GM18909 (cell line): ENCODE results near the gene KASH5.
"Not testable (repeated sequence)": the region's sequence is repeated elsewhere in the genome, so short reads cannot be mapped to it uniquely, and the experiment has no call there.

ENCODE experiments used
- ATAC-seq: cut with Tn5 transposase; IDR thresholded peaks from one replicate; pipeline ENCODE4 v1.9.1; 2021; ENCODE audit warnings: mild to moderate bottlenecking; ENCODE audit not compliant: unreplicated experiment, poor library complexity

Gene KASH5

GRCh38 chr19:49433240-49433901 lies 45.3 kb downstream of the KASH5 start:
- no peak for ATAC-seq

GRCh38 chr19:49434907-49435583 lies 47.0 kb downstream of the KASH5 start:
- no peak for ATAC-seq

- ATAC-seq, result no peak
Measured at GRCh38 chr19:49435670-49436069, 47.6 kb downstream of the KASH5 start.

- no peak for ATAC-seq
Measured at GRCh38 chr19:49436381-49437017, 48.5 kb downstream of the KASH5 start.

- ATAC-seq, result no peak
Measured at GRCh38 chr19:49437231-49437630, 49.2 kb downstream of the KASH5 start.

GRCh38 chr19:49438261-49438660 lies 50.2 kb downstream of the KASH5 start:
- ATAC-seq, result no peak

- ATAC-seq, result no peak
Measured at GRCh38 chr19:49439836-49440235, 51.8 kb downstream of the KASH5 start.

- no peak for ATAC-seq
Measured at GRCh38 chr19:49440439-49441209, 52.6 kb downstream of the KASH5 start.

GRCh38 chr19:49441210-49441959 lies 53.3 kb downstream of the KASH5 start, which contains the start of gene SLC17A7:
Gene SLC17A7, minus strand, starts transcription at chr19:49441527. Its CDS starts 148 bp downstream, at chr19:49441379.
- ATAC-seq, result no peak

GRCh38 chr19:49441960-49442350 lies 53.9 kb downstream of the KASH5 start:
- ATAC-seq, result no peak

GRCh38 chr19:49442354-49442753 lies 54.3 kb downstream of the KASH5 start:
- ATAC-seq, result no peak

GRCh38 chr19:49442771-49443365 lies 54.8 kb downstream of the KASH5 start:
- ATAC-seq, result peak; percentile 17

GRCh38 chr19:49443366-49444099 lies 55.5 kb downstream of the KASH5 start:
- peak; percentile 77 for ATAC-seq

GRCh38 chr19:49444100-49444700 lies 56.2 kb downstream of the KASH5 start:
- ATAC-seq, result not testable (repeated sequence)

GRCh38 chr19:49445997-49446396 lies 57.9 kb downstream of the KASH5 start:
- no peak for ATAC-seq

GRCh38 chr19:49447485-49448431 lies 59.7 kb downstream of the KASH5 start:
- ATAC-seq, result no peak

GRCh38 chr19:49448432-49448786 lies 60.4 kb downstream of the KASH5 start:
- no peak for ATAC-seq

- ATAC-seq, result no peak
Measured at GRCh38 chr19:49450405-49450804, 62.4 kb downstream of the KASH5 start.
